ENCODE measurements around the gene SYNE1. TPM values are rescaled to one million over a fixed set of nuclear protein-coding genes. Genes with fewer than 3 reads are reported as not detected.

Gene SYNE1
- total RNA-seq, 1 donor from 2014 or later, result 12.7 TPM

GRCh38 chr6:152094276-152094675 lies 542.9 kb downstream of the SYNE1 start:
- peaks cover 6% of the 10 kb centered on the region for H3K4me1 Mint-ChIP-seq (ENCODE audit: unreplicated experiment)
- no peaks in the 10 kb centered on the region for H3K9me3 Mint-ChIP-seq (ENCODE audit: unreplicated experiment)
- no peak for TF ChIP-seq CTCF (IDR thresholded peaks at IDR 0.05; ENCODE audit: unreplicated experiment)
- peaks cover 2% of the 10 kb centered on the region for H3K27me3 Mint-ChIP-seq (ENCODE audit: unreplicated experiment)
- DNase-seq (ENCODE audit: low spot score), result no peak
- no peak overlapping the region for H3K27ac Mint-ChIP-seq (ENCODE audit: unreplicated experiment)
- H3K4me3 Mint-ChIP-seq (ENCODE audit: unreplicated experiment), result no peak overlapping the region
- H3K36me3 Mint-ChIP-seq (ENCODE audit: low read depth, unreplicated experiment), result no peaks in the 10 kb centered on the region

GRCh38 chr6:152093711-152094110 lies 543.5 kb downstream of the SYNE1 start:
- Mint-ChIP-seq H3K9me3 (ENCODE audit: unreplicated experiment) (no peaks in the 10 kb centered on the region), H3K27ac (ENCODE audit: unreplicated experiment) (no peak overlapping the region), H3K4me3 (ENCODE audit: unreplicated experiment) (no peak overlapping the region), H3K27me3 (ENCODE audit: unreplicated experiment) (peaks cover 2% of the 10 kb centered on the region), H3K4me1 (ENCODE audit: unreplicated experiment) (peaks cover 6% of the 10 kb centered on the region), H3K36me3 (ENCODE audit: low read depth, unreplicated experiment) (no peaks in the 10 kb centered on the region)
- TF ChIP-seq CTCF (IDR thresholded peaks at IDR 0.05; ENCODE audit: unreplicated experiment), result no peak
- DNase-seq (ENCODE audit: low spot score), result no peak

GRCh38 chr6:152091851-152092341 lies 545.3 kb downstream of the SYNE1 start:
- Mint-ChIP-seq H3K4me1 (ENCODE audit: unreplicated experiment) (no peaks in the 10 kb centered on the region), H3K9me3 (ENCODE audit: unreplicated experiment) (no peaks in the 10 kb centered on the region), H3K27me3 (ENCODE audit: unreplicated experiment) (peaks cover 2% of the 10 kb centered on the region), H3K27ac (ENCODE audit: unreplicated experiment) (no peak overlapping the region), H3K36me3 (ENCODE audit: low read depth, unreplicated experiment) (no peaks in the 10 kb centered on the region), H3K4me3 (ENCODE audit: unreplicated experiment) (no peak overlapping the region)
- no peak for DNase-seq (ENCODE audit: low spot score)
- no peak for TF ChIP-seq CTCF (IDR thresholded peaks at IDR 0.05; ENCODE audit: unreplicated experiment)

- Mint-ChIP-seq H3K27me3 (ENCODE audit: unreplicated experiment) (peaks cover 2% of the 10 kb centered on the region), H3K4me1 (ENCODE audit: unreplicated experiment) (no peaks in the 10 kb centered on the region), H3K36me3 (ENCODE audit: low read depth, unreplicated experiment) (no peaks in the 10 kb centered on the region)
Observed at GRCh38 chr6:152091201-152091600, 546.0 kb downstream of the SYNE1 start.

GRCh38 chr6:152089992-152090391 lies 547.2 kb downstream of the SYNE1 start:
- Mint-ChIP-seq H3K9me3 (ENCODE audit: unreplicated experiment) (no peaks in the 10 kb centered on the region), H3K4me1 (ENCODE audit: unreplicated experiment) (no peaks in the 10 kb centered on the region), H3K4me3 (ENCODE audit: unreplicated experiment) (no peak overlapping the region), H3K27me3 (ENCODE audit: unreplicated experiment) (peaks cover 2% of the 10 kb centered on the region), H3K27ac (ENCODE audit: unreplicated experiment) (no peak overlapping the region), H3K36me3 (ENCODE audit: low read depth, unreplicated experiment) (no peaks in the 10 kb centered on the region)
- no peak for DNase-seq (ENCODE audit: low spot score)
- TF ChIP-seq CTCF (IDR thresholded peaks at IDR 0.05; ENCODE audit: unreplicated experiment), result no peak

More at GRCh38 chr6:152091201-152091600, 546.0 kb downstream of the SYNE1 start:
- DNase-seq (ENCODE audit: low spot score), result no peak
- H3K9me3 Mint-ChIP-seq (ENCODE audit: unreplicated experiment), result no peaks in the 10 kb centered on the region
- no peak overlapping the region for H3K4me3 Mint-ChIP-seq (ENCODE audit: unreplicated experiment)
- H3K27ac Mint-ChIP-seq (ENCODE audit: unreplicated experiment), result no peak overlapping the region
- TF ChIP-seq CTCF (IDR thresholded peaks at IDR 0.05; ENCODE audit: unreplicated experiment), result no peak

All from endothelial cell (in vitro differentiated cells).